ENCODE results near the gene GALNT6.
"Not testable (repeated sequence)": the region's sequence is repeated elsewhere in the genome, so short reads cannot be mapped to it uniquely, and the experiment has no call there.

Gene GALNT6

GRCh38 chr12:51322452-51322851 lies 68.8 kb downstream of the GALNT6 start:
- no peak for DNase-seq

GRCh38 chr12:51321882-51322281 lies 69.3 kb downstream of the GALNT6 start:
- no peak for DNase-seq

- no peak for DNase-seq
Measured at GRCh38 chr12:51320695-51321320, 70.4 kb downstream of the GALNT6 start.

GRCh38 chr12:51320311-51320694 lies 70.9 kb downstream of the GALNT6 start:
- DNase-seq, result no peak

- DNase-seq, result no peak
Measured at GRCh38 chr12:51318846-51319599, 72.2 kb downstream of the GALNT6 start.

- not testable (repeated sequence) for DNase-seq
Measured at GRCh38 chr12:51318057-51318806, 73.0 kb downstream of the GALNT6 start.

GRCh38 chr12:51311389-51311788 lies 79.8 kb downstream of the GALNT6 start:
- no peak for DNase-seq

GRCh38 chr12:51307655-51308593 lies 83.3 kb downstream of the GALNT6 start:
- no peak for DNase-seq

GRCh38 chr12:51306507-51306906 lies 84.7 kb downstream of the GALNT6 start:
- no peak for DNase-seq

Measured in SW 1271 (cell line).